ENCODE results near the gene PIK3R2.

GRCh38 chr19:18197941-18198340, 45.0 kb downstream of the PIK3R2 start:
- no peak for TF ChIP-seq CTCF (IDR thresholded peaks at IDR 0.05; ENCODE audit: low read depth, low read length)
- TF ChIP-seq POLR2A (IDR thresholded peaks at IDR 0.05; ENCODE audit: extremely low read depth, insufficient read length): no peak

Data from NB4 (cell line).